ENCODE measurements around the gene LMTK2.
A peak's percentile ranks its signal among the peaks of the same experiment; 100 is the strongest.

The LMTK2 gene

DNA sequence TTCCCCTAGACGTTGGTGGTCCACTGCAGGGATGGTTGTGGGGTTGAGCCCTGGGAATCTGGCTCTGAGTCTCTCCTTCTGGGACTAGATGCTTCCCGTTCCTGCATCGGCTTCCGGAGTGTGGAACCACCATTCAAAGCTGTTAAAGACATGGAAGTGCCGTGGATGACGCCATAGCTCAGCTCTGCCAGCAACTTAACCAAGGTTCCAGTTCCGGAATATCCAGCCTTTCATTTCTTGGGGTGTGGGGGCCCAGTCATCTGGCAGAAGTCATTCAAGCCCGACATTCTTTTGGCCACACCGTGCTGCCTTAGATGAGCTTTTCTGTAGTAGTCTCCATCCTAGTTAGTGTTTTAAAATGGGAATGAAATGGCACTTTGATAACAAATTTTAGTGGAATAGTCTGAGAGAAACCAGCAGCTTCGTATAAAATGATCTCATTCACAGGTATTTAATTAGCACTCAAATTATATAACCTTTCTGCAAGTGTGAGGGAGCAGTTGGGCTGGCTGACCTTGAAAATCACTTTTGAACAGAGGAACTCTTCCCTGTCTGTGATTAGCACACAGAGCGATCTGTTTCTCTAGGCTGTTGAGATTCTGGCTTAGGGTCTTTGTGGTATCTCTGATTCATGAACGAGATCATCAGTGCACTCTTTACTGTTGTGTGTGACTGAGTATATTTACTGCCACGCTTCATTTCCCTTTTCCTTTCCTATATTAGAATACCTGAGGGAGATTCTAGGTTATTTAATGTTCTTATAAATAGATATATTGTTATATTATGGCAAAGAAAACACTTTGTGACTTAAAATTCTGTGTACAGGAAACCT, 19.9 kb downstream of the LMTK2 start:
- peaks cover 9% of the 10 kb centered on the region for H3K4me1 ChIP-seq
- no peaks in the 10 kb centered on the region for H3K27me3 ChIP-seq (ENCODE audit: control insufficient read depth, insufficient read depth, low read length)

DNA sequence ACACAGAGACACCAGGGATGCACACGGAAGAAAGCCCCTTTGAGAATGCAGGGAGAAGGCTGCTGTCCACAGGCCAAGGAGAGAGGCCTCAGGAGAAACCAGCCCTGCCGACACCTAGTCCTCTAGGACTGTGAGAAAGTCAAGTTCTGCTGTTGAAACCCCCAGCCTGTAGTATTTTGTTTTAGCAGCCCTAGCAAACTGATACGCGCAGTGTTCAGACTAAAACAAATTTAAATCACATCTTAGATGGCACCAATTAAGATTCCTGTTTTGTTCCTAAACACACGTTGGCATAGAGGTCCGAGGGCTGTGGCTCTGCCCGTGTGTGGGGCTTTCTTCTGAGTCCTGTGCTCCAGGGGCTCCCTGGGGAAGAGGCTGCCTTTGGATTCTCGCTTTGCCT, 21.7 kb downstream of the LMTK2 start:
- TF ChIP-seq, protein P1, sequence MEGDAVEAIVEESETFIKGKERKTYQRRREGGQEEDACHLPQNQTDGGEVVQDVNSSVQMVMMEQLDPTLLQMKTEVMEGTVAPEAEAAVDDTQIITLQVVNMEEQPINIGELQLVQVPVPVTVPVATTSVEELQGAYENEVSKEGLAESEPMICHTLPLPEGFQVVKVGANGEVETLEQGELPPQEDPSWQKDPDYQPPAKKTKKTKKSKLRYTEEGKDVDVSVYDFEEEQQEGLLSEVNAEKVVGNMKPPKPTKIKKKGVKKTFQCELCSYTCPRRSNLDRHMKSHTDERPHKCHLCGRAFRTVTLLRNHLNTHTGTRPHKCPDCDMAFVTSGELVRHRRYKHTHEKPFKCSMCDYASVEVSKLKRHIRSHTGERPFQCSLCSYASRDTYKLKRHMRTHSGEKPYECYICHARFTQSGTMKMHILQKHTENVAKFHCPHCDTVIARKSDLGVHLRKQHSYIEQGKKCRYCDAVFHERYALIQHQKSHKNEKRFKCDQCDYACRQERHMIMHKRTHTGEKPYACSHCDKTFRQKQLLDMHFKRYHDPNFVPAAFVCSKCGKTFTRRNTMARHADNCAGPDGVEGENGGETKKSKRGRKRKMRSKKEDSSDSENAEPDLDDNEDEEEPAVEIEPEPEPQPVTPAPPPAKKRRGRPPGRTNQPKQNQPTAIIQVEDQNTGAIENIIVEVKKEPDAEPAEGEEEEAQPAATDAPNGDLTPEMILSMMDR (IDR thresholded peaks at IDR 0.05), result no peak
- Histone ChIP-seq H3K9me3 (ENCODE audit: control insufficient read depth, low read length) (no peaks in the 10 kb centered on the region), H3K4me1 (peaks cover 6% of the 10 kb centered on the region), H3K9ac (no peak overlapping the region), H3K4me3 (ENCODE audit: low read depth, low read length) (no peak overlapping the region), H3K4me2 (ENCODE audit: low read length) (no peak overlapping the region), H3K36me3 (ENCODE audit: control insufficient read depth, insufficient read depth, low read length) (no peaks in the 10 kb centered on the region), H3K27ac (no peak overlapping the region), H3K79me2 (peaks cover 35% of the 10 kb centered on the region), H2AFZ (no peak overlapping the region), H3K27me3 (ENCODE audit: control insufficient read depth, insufficient read depth, low read length) (no peaks in the 10 kb centered on the region)

More for the DNA sequence above, 19.9 kb downstream of the LMTK2 start:
- no peak overlapping the region for H3K4me3 ChIP-seq (ENCODE audit: low read depth, low read length)
- no peak overlapping the region for H3K27ac ChIP-seq
- H3K36me3 ChIP-seq (ENCODE audit: control insufficient read depth, insufficient read depth, low read length), result no peaks in the 10 kb centered on the region
- no peak overlapping the region for H3K4me2 ChIP-seq (ENCODE audit: low read length)
- no peaks in the 10 kb centered on the region for H3K9me3 ChIP-seq (ENCODE audit: control insufficient read depth, low read length)
- no peak overlapping the region for H3K9ac ChIP-seq
- H2AFZ ChIP-seq, result no peak overlapping the region
- TF ChIP-seq, protein P1 (IDR thresholded peaks at IDR 0.05), result no peak
- H3K79me2 ChIP-seq, result peaks cover 46% of the 10 kb centered on the region

- H3K36me3 ChIP-seq (ENCODE audit: control insufficient read depth, insufficient read depth, low read length), result no peaks in the 10 kb centered on the region
- H3K27ac ChIP-seq, result no peak overlapping the region
- no peak overlapping the region for H3K9ac ChIP-seq
- H3K4me3 ChIP-seq (ENCODE audit: low read depth, low read length), result no peak overlapping the region
- H3K4me2 ChIP-seq (ENCODE audit: low read length), result no peak overlapping the region
- H2AFZ ChIP-seq, result no peak overlapping the region
- H3K4me1 ChIP-seq, result peaks cover 4% of the 10 kb centered on the region
- H3K9me3 ChIP-seq (ENCODE audit: control insufficient read depth, low read length), result no peaks in the 10 kb centered on the region
- H3K79me2 ChIP-seq, result peaks cover 18% of the 10 kb centered on the region
- no peaks in the 10 kb centered on the region for H3K27me3 ChIP-seq (ENCODE audit: control insufficient read depth, insufficient read depth, low read length)
- TF ChIP-seq, protein P1 (IDR thresholded peaks at IDR 0.05), result no peak
Observed at GRCh38 chr7:98130959-98131358, 24.3 kb downstream of the LMTK2 start.

GRCh38 chr7:98133181-98133580, 26.5 kb downstream of the LMTK2 start:
- H3K4me1 ChIP-seq, result peaks cover 5% of the 10 kb centered on the region
- H3K9me3 ChIP-seq (ENCODE audit: control insufficient read depth, low read length), result no peaks in the 10 kb centered on the region
- TF ChIP-seq, protein P1 (IDR thresholded peaks at IDR 0.05), result no peak
- no peaks in the 10 kb centered on the region for H3K27me3 ChIP-seq (ENCODE audit: control insufficient read depth, insufficient read depth, low read length)
- H3K4me3 ChIP-seq (ENCODE audit: low read depth, low read length), result no peak overlapping the region
- no peak overlapping the region for H3K9ac ChIP-seq
- H2AFZ ChIP-seq, result no peak overlapping the region
- H3K27ac ChIP-seq, result no peak overlapping the region
- H3K79me2 ChIP-seq, result peaks cover 5% of the 10 kb centered on the region
- H3K36me3 ChIP-seq (ENCODE audit: control insufficient read depth, insufficient read depth, low read length), result no peaks in the 10 kb centered on the region
- H3K4me2 ChIP-seq (ENCODE audit: low read length), result peak overlapping the region; percentile 30

Data from parathyroid adenoma (tissue), 2 donors.